ENCODE results near the gene AOAH. TPM values are rescaled to one million over a fixed set of nuclear protein-coding genes. Genes with fewer than 3 reads are reported as not detected.

The AOAH gene
- total and polyA plus RNA-seq, 9 donors, result 2.4 to 4.4 (median 3.4) TPM

GRCh38 chr7:36606976-36607720 is 117.1 kb downstream of the AOAH start:
- WGBS (ENCODE audit: insufficient coverage), result 46% methylated on average over 2 of the region's 6 CpGs

GRCh38 chr7:36606153-36606975 is 117.9 kb downstream of the AOAH start:
- DNase-seq, result no peak
- no peaks in the 10 kb centered on the region for H3K4me1 ChIP-seq (ENCODE audit: control insufficient read depth, insufficient read depth, low read length)
- H3K27me3 ChIP-seq (ENCODE audit: control insufficient read depth, insufficient read depth, low read length), result no peaks in the 10 kb centered on the region
- no CpG with 5 or more reads among the region's 12 CpGs for WGBS (ENCODE audit: insufficient coverage)
- no peak overlapping the region for H3K4me3 ChIP-seq (ENCODE audit: low read length)
- H3K9me3 ChIP-seq (replicated peaks; ENCODE audit: control insufficient read depth, low read depth, low read length), result no peaks in the 10 kb centered on the region
- H3K36me3 ChIP-seq (ENCODE audit: control insufficient read depth, insufficient read depth, low read length), result no peaks in the 10 kb centered on the region
- no peak overlapping the region for H3K27ac ChIP-seq (ENCODE audit: low read length)

More at GRCh38 chr7:36606976-36607720, 117.1 kb downstream of the AOAH start:
- no peaks in the 10 kb centered on the region for H3K36me3 ChIP-seq (ENCODE audit: control insufficient read depth, insufficient read depth, low read length)
- no peak overlapping the region for H3K27ac ChIP-seq (ENCODE audit: low read length)
- no peaks in the 10 kb centered on the region for H3K4me1 ChIP-seq (ENCODE audit: control insufficient read depth, insufficient read depth, low read length)
- H3K4me3 ChIP-seq (ENCODE audit: low read length), result no peak overlapping the region
- no peaks in the 10 kb centered on the region for H3K27me3 ChIP-seq (ENCODE audit: control insufficient read depth, insufficient read depth, low read length)
- no peaks in the 10 kb centered on the region for H3K9me3 ChIP-seq (replicated peaks; ENCODE audit: control insufficient read depth, low read depth, low read length)
- no peak for DNase-seq

- Histone ChIP-seq H3K27me3 (ENCODE audit: control insufficient read depth, insufficient read depth, low read length) (no peaks in the 10 kb centered on the region), H3K27ac (ENCODE audit: low read length) (no peak overlapping the region), H3K4me1 (ENCODE audit: control insufficient read depth, insufficient read depth, low read length) (no peaks in the 10 kb centered on the region), H3K9me3 (replicated peaks; ENCODE audit: control insufficient read depth, low read depth, low read length) (no peaks in the 10 kb centered on the region), H3K4me3 (ENCODE audit: low read length) (no peak overlapping the region), H3K36me3 (ENCODE audit: control insufficient read depth, insufficient read depth, low read length) (no peaks in the 10 kb centered on the region)
- DNase-seq, result no peak
- WGBS (ENCODE audit: insufficient coverage), result 57% methylated on average over 3 of the region's 7 CpGs
Measured at GRCh38 chr7:36605261-36606051, 118.8 kb downstream of the AOAH start.

- WGBS (ENCODE audit: insufficient coverage), result 100% methylated on average over 2 of the region's 3 CpGs
- Histone ChIP-seq H3K27me3 (ENCODE audit: control insufficient read depth, insufficient read depth, low read length) (no peaks in the 10 kb centered on the region), H3K4me3 (ENCODE audit: low read length) (no peak overlapping the region), H3K27ac (ENCODE audit: low read length) (no peak overlapping the region), H3K9me3 (replicated peaks; ENCODE audit: control insufficient read depth, low read depth, low read length) (no peaks in the 10 kb centered on the region), H3K4me1 (ENCODE audit: control insufficient read depth, insufficient read depth, low read length) (no peaks in the 10 kb centered on the region), H3K36me3 (ENCODE audit: control insufficient read depth, insufficient read depth, low read length) (no peaks in the 10 kb centered on the region)
- DNase-seq, result no peak
Measured at GRCh38 chr7:36604806-36605205, 119.5 kb downstream of the AOAH start.

GRCh38 chr7:36602934-36603887 is 121.1 kb downstream of the AOAH start:
- Histone ChIP-seq H3K9me3 (replicated peaks; ENCODE audit: control insufficient read depth, low read depth, low read length) (no peaks in the 10 kb centered on the region), H3K27me3 (ENCODE audit: control insufficient read depth, insufficient read depth, low read length) (no peaks in the 10 kb centered on the region), H3K4me3 (ENCODE audit: low read length) (no peak overlapping the region), H3K36me3 (ENCODE audit: control insufficient read depth, insufficient read depth, low read length) (no peaks in the 10 kb centered on the region), H3K27ac (ENCODE audit: low read length) (no peak overlapping the region), H3K4me1 (ENCODE audit: control insufficient read depth, insufficient read depth, low read length) (no peaks in the 10 kb centered on the region)
- no peak for DNase-seq
- 89% methylated on average over 4 of the region's 7 CpGs for WGBS (ENCODE audit: insufficient coverage)

GRCh38 chr7:36602511-36602910 is 121.8 kb downstream of the AOAH start:
- H3K4me3 ChIP-seq (ENCODE audit: low read length), result no peak overlapping the region
- H3K27ac ChIP-seq (ENCODE audit: low read length), result no peak overlapping the region
- no peaks in the 10 kb centered on the region for H3K27me3 ChIP-seq (ENCODE audit: control insufficient read depth, insufficient read depth, low read length)
- no peaks in the 10 kb centered on the region for H3K9me3 ChIP-seq (replicated peaks; ENCODE audit: control insufficient read depth, low read depth, low read length)
- H3K4me1 ChIP-seq (ENCODE audit: control insufficient read depth, insufficient read depth, low read length), result no peaks in the 10 kb centered on the region
- WGBS (ENCODE audit: insufficient coverage), result 71% methylated on average over 1 of the region's 3 CpGs
- DNase-seq, result no peak
- no peaks in the 10 kb centered on the region for H3K36me3 ChIP-seq (ENCODE audit: control insufficient read depth, insufficient read depth, low read length)

GRCh38 chr7:36601601-36602000 is 122.7 kb downstream of the AOAH start:
- no peak overlapping the region for H3K4me3 ChIP-seq (ENCODE audit: low read length)
- no peaks in the 10 kb centered on the region for H3K27me3 ChIP-seq (ENCODE audit: control insufficient read depth, insufficient read depth, low read length)
- DNase-seq, result no peak
- H3K9me3 ChIP-seq (replicated peaks; ENCODE audit: control insufficient read depth, low read depth, low read length), result no peaks in the 10 kb centered on the region
- H3K4me1 ChIP-seq (ENCODE audit: control insufficient read depth, insufficient read depth, low read length), result no peaks in the 10 kb centered on the region
- H3K27ac ChIP-seq (ENCODE audit: low read length), result no peak overlapping the region
- WGBS (ENCODE audit: insufficient coverage), result 39% methylated on average over 2 of the region's 3 CpGs
- H3K36me3 ChIP-seq (ENCODE audit: control insufficient read depth, insufficient read depth, low read length), result no peaks in the 10 kb centered on the region

GRCh38 chr7:36600869-36601530 is 123.3 kb downstream of the AOAH start:
- Histone ChIP-seq H3K9me3 (replicated peaks; ENCODE audit: control insufficient read depth, low read depth, low read length) (no peaks in the 10 kb centered on the region), H3K27ac (ENCODE audit: low read length) (no peak overlapping the region), H3K4me1 (ENCODE audit: control insufficient read depth, insufficient read depth, low read length) (no peaks in the 10 kb centered on the region), H3K27me3 (ENCODE audit: control insufficient read depth, insufficient read depth, low read length) (no peaks in the 10 kb centered on the region), H3K36me3 (ENCODE audit: control insufficient read depth, insufficient read depth, low read length) (no peaks in the 10 kb centered on the region), H3K4me3 (ENCODE audit: low read length) (no peak overlapping the region)
- DNase-seq, result no peak
- no CpG with 5 or more reads among the region's 5 CpGs for WGBS (ENCODE audit: insufficient coverage)

GRCh38 chr7:36600314-36600682 is 124.0 kb downstream of the AOAH start:
- Histone ChIP-seq H3K4me3 (ENCODE audit: low read length) (no peak overlapping the region), H3K4me1 (ENCODE audit: control insufficient read depth, insufficient read depth, low read length) (no peaks in the 10 kb centered on the region), H3K9me3 (replicated peaks; ENCODE audit: control insufficient read depth, low read depth, low read length) (no peaks in the 10 kb centered on the region), H3K36me3 (ENCODE audit: control insufficient read depth, insufficient read depth, low read length) (no peaks in the 10 kb centered on the region), H3K27ac (ENCODE audit: low read length) (no peak overlapping the region), H3K27me3 (ENCODE audit: control insufficient read depth, insufficient read depth, low read length) (no peaks in the 10 kb centered on the region)
- WGBS (ENCODE audit: insufficient coverage), result 100% methylated on average over 2 of the region's 6 CpGs
- no peak for DNase-seq
